ENCODE results near the gene PNPLA7. TPM values are rescaled to one million over a fixed set of nuclear protein-coding genes. Genes with fewer than 3 reads are reported as not detected.

Gene PNPLA7
- total RNA-seq, 1 experiment from 2014 or later: 3.9 TPM

DNA sequence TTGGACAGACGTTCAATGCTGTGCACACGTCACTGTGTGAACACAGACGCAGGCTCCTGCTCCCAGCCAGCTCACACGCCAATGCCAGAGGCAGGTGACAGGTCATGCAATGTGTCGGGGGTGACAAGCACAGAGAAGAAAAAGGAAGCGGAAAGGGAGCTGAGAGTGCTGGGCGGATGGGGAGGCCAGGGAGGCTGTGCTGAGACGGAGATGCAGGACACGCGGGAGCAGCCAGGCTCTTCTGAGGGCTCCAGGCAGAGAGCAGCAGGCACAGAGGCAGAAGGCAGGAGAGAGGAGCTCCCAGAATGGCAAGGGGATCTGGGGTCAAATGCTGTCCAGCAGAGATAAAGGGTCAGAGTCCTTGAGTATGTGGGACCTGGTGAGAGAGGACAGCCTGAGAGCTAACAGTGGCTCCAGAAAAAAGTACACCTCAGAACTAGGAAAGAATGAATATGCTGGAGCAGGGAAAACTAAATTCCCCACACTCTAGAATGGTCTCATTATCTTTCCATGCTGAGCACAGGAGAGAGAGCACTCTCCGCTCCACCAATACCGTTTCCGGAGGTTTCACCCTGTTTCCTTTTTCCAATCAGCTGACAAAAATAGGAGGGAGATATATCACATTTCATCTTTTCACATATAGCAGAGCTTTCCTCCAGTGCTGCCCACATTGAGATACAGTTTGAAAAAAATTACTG, 58.3 kb downstream of the PNPLA7 start:
- H3K36me3 ChIP-seq (ENCODE audit: control insufficient read depth, insufficient read depth, low read length): no peaks in the 10 kb centered on the region
- POLR2A ChIA-PET: no interaction called here
- H3K27me3 ChIP-seq (ENCODE audit: control insufficient read depth, insufficient read depth, low read length): no peaks in the 10 kb centered on the region
- H3K27ac ChIP-seq (ENCODE audit: low read length): no peak overlapping the region
- H3K4me3 ChIP-seq (ENCODE audit: low read depth in 2 of 2, low read length in 2 of 2): no peak overlapping the region
- intact Hi-C loops (cut with micrococcal nuclease; ENCODE audit: unreplicated experiment): no loop called here
- no TSS peak for BruUV-seq (replicated peaks)
- no peak for DNase-seq (ENCODE audit: low read depth, low spot score)
- H3K9me3 ChIP-seq (ENCODE audit: control insufficient read depth, insufficient read depth, low read depth, low read length): no peaks in the 10 kb centered on the region
- no peak for ATAC-seq
- TF ChIP-seq POLR2AphosphoS5 (IDR thresholded peaks at IDR 0.05; ENCODE audit: low read depth, low read length) (no peak), SIN3A (IDR thresholded peaks at IDR 0.05; ENCODE audit: borderline replicate concordance, insufficient read depth, low read depth, low read length) (no peak), TCF7L2 (IDR thresholded peaks at IDR 0.05; ENCODE audit: low read depth, low read length) (no peak)
- TF ChIP-seq, protein P1, sequence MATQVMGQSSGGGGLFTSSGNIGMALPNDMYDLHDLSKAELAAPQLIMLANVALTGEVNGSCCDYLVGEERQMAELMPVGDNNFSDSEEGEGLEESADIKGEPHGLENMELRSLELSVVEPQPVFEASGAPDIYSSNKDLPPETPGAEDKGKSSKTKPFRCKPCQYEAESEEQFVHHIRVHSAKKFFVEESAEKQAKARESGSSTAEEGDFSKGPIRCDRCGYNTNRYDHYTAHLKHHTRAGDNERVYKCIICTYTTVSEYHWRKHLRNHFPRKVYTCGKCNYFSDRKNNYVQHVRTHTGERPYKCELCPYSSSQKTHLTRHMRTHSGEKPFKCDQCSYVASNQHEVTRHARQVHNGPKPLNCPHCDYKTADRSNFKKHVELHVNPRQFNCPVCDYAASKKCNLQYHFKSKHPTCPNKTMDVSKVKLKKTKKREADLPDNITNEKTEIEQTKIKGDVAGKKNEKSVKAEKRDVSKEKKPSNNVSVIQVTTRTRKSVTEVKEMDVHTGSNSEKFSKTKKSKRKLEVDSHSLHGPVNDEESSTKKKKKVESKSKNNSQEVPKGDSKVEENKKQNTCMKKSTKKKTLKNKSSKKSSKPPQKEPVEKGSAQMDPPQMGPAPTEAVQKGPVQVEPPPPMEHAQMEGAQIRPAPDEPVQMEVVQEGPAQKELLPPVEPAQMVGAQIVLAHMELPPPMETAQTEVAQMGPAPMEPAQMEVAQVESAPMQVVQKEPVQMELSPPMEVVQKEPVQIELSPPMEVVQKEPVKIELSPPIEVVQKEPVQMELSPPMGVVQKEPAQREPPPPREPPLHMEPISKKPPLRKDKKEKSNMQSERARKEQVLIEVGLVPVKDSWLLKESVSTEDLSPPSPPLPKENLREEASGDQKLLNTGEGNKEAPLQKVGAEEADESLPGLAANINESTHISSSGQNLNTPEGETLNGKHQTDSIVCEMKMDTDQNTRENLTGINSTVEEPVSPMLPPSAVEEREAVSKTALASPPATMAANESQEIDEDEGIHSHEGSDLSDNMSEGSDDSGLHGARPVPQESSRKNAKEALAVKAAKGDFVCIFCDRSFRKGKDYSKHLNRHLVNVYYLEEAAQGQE (IDR thresholded peaks at IDR 0.05; ENCODE audit: insufficient read depth in 1 of 2, low read depth in 2 of 2, low read length in 1 of 2): no peak
- TF ChIP-seq, protein P2, sequence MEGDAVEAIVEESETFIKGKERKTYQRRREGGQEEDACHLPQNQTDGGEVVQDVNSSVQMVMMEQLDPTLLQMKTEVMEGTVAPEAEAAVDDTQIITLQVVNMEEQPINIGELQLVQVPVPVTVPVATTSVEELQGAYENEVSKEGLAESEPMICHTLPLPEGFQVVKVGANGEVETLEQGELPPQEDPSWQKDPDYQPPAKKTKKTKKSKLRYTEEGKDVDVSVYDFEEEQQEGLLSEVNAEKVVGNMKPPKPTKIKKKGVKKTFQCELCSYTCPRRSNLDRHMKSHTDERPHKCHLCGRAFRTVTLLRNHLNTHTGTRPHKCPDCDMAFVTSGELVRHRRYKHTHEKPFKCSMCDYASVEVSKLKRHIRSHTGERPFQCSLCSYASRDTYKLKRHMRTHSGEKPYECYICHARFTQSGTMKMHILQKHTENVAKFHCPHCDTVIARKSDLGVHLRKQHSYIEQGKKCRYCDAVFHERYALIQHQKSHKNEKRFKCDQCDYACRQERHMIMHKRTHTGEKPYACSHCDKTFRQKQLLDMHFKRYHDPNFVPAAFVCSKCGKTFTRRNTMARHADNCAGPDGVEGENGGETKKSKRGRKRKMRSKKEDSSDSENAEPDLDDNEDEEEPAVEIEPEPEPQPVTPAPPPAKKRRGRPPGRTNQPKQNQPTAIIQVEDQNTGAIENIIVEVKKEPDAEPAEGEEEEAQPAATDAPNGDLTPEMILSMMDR (IDR thresholded peaks at IDR 0.05): no peak
- no peaks in the 10 kb centered on the region for H3K4me1 ChIP-seq (ENCODE audit: control insufficient read depth, insufficient read depth, low read length)
- CTCF ChIA-PET: no interaction called here
- in situ Hi-C loops (cut with HindIII; ENCODE audit: low pct_unique_long_range_greater_than_20kb, low sequenced_read_pairs): no loop called here

DNA sequence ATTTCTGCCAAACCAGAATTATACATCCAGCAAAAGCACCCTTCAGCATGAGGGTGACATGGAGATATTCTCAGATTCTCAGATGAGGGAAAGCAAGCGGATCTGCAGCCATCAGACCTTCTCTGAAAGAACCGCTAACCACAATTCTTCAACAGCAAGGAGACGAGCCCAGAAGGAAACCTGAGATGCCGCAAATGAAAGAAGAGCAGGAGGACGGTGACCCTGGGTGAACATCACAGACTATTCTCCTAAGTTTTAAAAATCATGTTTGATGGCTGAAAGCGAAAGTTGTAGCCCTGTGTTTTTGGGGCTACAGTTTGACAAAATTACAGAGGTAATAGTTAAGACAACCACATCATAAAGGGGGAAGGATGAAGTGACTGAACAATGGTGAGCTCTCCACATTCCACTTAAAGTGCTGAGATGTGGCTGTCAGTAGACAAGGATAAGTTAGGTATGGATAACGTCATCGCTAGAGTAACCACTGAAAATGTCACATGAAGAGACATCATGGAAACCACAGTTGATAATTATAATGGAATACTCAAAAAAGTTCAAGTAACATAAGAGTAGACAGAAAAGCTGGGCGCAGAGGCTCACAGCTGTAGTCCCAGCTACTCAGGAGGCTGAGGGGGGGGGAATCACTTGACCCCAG, 59.5 kb downstream of the PNPLA7 start:
- intact Hi-C loops (cut with micrococcal nuclease; ENCODE audit: unreplicated experiment) (no loop called here), in situ Hi-C loops (cut with HindIII; ENCODE audit: low pct_unique_long_range_greater_than_20kb, low sequenced_read_pairs) (no loop called here)
- Histone ChIP-seq H3K27me3 (ENCODE audit: control insufficient read depth, insufficient read depth, low read length) (no peaks in the 10 kb centered on the region), H3K4me3 (ENCODE audit: low read depth in 2 of 2, low read length in 2 of 2) (no peak overlapping the region), H3K27ac (ENCODE audit: low read length) (no peak overlapping the region), H3K4me1 (ENCODE audit: control insufficient read depth, insufficient read depth, low read length) (no peaks in the 10 kb centered on the region), H3K36me3 (ENCODE audit: control insufficient read depth, insufficient read depth, low read length) (no peaks in the 10 kb centered on the region), H3K9me3 (ENCODE audit: control insufficient read depth, insufficient read depth, low read depth, low read length) (no peaks in the 10 kb centered on the region)
- BruUV-seq (replicated peaks): no TSS peak
- no peak for TF ChIP-seq SIN3A (IDR thresholded peaks at IDR 0.05; ENCODE audit: borderline replicate concordance, insufficient read depth, low read depth, low read length)
- TF ChIP-seq TCF7L2 (IDR thresholded peaks at IDR 0.05; ENCODE audit: low read depth, low read length): no peak
- TF ChIP-seq, protein P2 (IDR thresholded peaks at IDR 0.05): no peak
- TF ChIP-seq, protein P1 (IDR thresholded peaks at IDR 0.05; ENCODE audit: insufficient read depth in 1 of 2, low read depth in 2 of 2, low read length in 1 of 2): no peak
- TF ChIP-seq POLR2AphosphoS5 (IDR thresholded peaks at IDR 0.05; ENCODE audit: low read depth, low read length): no peak
- ATAC-seq: no peak
- ChIA-PET POLR2A (no interaction called here), CTCF (no interaction called here)
- DNase-seq (ENCODE audit: low read depth, low spot score): no peak

Measured in Panc1 (cell line).